OCI-LY1 (cell line): ENCODE results near the gene SEC23IP.

ENCODE experiments used
- CTCF ChIP-seq: fragments of 200-600 bp; sonication (generic), shearing (Covaris generic); IDR thresholded peaks from 2 replicates; pipeline ENCODE4 v1.5.1; 2017; ENCODE audit warnings: mild to moderate bottlenecking, antibody characterized with exemption, low read length, moderate library complexity, mixed read lengths
- EZH2 ChIP-seq: fragments of 200-600 bp; sonication (generic), shearing (Covaris generic); IDR thresholded peaks from 2 replicates; pipeline ENCODE4 v1.8.0; 2017; ENCODE audit warnings: borderline replicate concordance, mixed run types, mild to moderate bottlenecking, antibody characterized with exemption, low read length, moderate library complexity, mixed read lengths

- TF ChIP-seq EZH2 (no peak), CTCF (no peak)
Observed at GRCh38 chr10:119947300-119947699, 54.8 kb downstream of the SEC23IP start.
